Measurements from ENCODE around the gene MACF1. TPM values are rescaled to one million over a fixed set of nuclear protein-coding genes. Genes with fewer than 3 reads are reported as not detected.

The MACF1 gene
- polyA plus RNA-seq, 1 of the 3 experiments (the other 2 are of a cell fraction): 37.6 TPM

DNA sequence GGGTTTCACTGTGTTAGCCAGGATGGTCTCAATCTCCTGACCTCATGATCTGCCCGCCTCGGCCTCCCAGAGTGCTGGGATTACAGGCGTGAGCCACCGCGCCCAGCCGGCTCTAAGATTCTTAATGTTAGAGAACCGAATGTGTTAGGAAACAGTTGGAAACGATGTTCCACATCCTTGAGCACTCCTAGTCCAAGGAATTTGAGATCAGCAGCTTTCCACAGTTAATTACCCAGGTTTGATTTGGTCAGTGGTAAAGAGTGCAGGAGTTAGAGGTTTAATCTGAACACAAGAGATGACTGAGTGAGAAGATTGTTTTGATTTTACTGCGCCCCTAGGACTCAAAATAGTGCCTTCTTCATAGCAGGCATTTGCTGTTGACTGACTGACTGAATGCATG, 211.1 kb downstream of the MACF1 start:
- CTCF ChIA-PET: interaction anchor here (1.3 kb wide), 1 partner anchor 9 kb away, joined by 3 read pairs; no protein-coding TSS in a partner anchor
- peaks cover 17% of the 10 kb centered on the region for H3F3A ChIP-seq (replicated peaks; ENCODE audit: insufficient read depth)
- no peaks in the 10 kb centered on the region for H3K9me2 ChIP-seq
- no peak overlapping the region for H3K9ac ChIP-seq
- WGBS (ENCODE audit: low lambda C conversion rate): 98% methylated on average over 9 of the region's 9 CpGs
- H3K4me2 ChIP-seq: peak overlapping the region; percentile 14; the same call in 1 of the 2 replicates
- no peaks in the 10 kb centered on the region for H3K9me3 ChIP-seq
- DNase-seq: no peak
- H3K79me2 ChIP-seq (ENCODE audit: insufficient read depth): peaks cover 94% of the 10 kb centered on the region
- H3K4me3 ChIP-seq (ENCODE audit: low read depth in 2 of 2, low read length in 1 of 2): no peak overlapping the region
- TF ChIP-seq YY1 (IDR thresholded peaks at IDR 0.05; ENCODE audit: low read depth) (no peak), EP300 (IDR thresholded peaks at IDR 0.05; ENCODE audit: borderline replicate concordance in 1 of 2, low read depth in 1 of 2, low read length in 1 of 2) (no peak), SMC3 (IDR thresholded peaks at IDR 0.05; ENCODE audit: low read depth, low read length) (no peak), MEF2A (IDR thresholded peaks at IDR 0.05; ENCODE audit: borderline replicate concordance, low read depth) (no peak), TEAD4 (IDR thresholded peaks at IDR 0.05; ENCODE audit: borderline replicate concordance, insufficient read depth) (no peak), SIN3A (IDR thresholded peaks at IDR 0.05; ENCODE audit: borderline replicate concordance, low read depth, low read length) (no peak), FOXM1 (IDR thresholded peaks at IDR 0.05; ENCODE audit: low read depth) (no peak), EZH2phosphoT487 (IDR thresholded peaks at IDR 0.05; ENCODE audit: borderline replicate concordance, low read depth) (no peak)
- TF ChIP-seq, protein P1, sequence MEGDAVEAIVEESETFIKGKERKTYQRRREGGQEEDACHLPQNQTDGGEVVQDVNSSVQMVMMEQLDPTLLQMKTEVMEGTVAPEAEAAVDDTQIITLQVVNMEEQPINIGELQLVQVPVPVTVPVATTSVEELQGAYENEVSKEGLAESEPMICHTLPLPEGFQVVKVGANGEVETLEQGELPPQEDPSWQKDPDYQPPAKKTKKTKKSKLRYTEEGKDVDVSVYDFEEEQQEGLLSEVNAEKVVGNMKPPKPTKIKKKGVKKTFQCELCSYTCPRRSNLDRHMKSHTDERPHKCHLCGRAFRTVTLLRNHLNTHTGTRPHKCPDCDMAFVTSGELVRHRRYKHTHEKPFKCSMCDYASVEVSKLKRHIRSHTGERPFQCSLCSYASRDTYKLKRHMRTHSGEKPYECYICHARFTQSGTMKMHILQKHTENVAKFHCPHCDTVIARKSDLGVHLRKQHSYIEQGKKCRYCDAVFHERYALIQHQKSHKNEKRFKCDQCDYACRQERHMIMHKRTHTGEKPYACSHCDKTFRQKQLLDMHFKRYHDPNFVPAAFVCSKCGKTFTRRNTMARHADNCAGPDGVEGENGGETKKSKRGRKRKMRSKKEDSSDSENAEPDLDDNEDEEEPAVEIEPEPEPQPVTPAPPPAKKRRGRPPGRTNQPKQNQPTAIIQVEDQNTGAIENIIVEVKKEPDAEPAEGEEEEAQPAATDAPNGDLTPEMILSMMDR (IDR thresholded peaks at IDR 0.05): no peak
- TF ChIP-seq, protein P2, sequence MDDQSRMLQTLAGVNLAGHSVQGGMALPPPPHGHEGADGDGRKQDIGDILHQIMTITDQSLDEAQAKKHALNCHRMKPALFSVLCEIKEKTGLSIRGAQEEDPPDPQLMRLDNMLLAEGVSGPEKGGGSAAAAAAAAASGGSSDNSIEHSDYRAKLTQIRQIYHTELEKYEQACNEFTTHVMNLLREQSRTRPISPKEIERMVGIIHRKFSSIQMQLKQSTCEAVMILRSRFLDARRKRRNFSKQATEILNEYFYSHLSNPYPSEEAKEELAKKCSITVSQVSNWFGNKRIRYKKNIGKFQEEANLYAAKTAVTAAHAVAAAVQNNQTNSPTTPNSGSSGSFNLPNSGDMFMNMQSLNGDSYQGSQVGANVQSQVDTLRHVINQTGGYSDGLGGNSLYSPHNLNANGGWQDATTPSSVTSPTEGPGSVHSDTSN (IDR thresholded peaks at IDR 0.05): no peak
- TF ChIP-seq, protein P3, sequence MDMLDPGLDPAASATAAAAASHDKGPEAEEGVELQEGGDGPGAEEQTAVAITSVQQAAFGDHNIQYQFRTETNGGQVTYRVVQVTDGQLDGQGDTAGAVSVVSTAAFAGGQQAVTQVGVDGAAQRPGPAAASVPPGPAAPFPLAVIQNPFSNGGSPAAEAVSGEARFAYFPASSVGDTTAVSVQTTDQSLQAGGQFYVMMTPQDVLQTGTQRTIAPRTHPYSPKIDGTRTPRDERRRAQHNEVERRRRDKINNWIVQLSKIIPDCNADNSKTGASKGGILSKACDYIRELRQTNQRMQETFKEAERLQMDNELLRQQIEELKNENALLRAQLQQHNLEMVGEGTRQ (IDR thresholded peaks at IDR 0.05; ENCODE audit: borderline replicate concordance, low read depth, low read length): no peak
- TF ChIP-seq, protein P4, sequence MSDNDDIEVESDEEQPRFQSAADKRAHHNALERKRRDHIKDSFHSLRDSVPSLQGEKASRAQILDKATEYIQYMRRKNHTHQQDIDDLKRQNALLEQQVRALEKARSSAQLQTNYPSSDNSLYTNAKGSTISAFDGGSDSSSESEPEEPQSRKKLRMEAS (IDR thresholded peaks at IDR 0.05; ENCODE audit: low read depth): no peak
- TF ChIP-seq, protein P5, sequence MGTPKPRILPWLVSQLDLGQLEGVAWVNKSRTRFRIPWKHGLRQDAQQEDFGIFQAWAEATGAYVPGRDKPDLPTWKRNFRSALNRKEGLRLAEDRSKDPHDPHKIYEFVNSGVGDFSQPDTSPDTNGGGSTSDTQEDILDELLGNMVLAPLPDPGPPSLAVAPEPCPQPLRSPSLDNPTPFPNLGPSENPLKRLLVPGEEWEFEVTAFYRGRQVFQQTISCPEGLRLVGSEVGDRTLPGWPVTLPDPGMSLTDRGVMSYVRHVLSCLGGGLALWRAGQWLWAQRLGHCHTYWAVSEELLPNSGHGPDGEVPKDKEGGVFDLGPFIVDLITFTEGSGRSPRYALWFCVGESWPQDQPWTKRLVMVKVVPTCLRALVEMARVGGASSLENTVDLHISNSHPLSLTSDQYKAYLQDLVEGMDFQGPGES (IDR thresholded peaks at IDR 0.05; ENCODE audit: low read depth, low read length): no peak
- H3K4me1 ChIP-seq (ENCODE audit: control insufficient read depth in 1 of 2, insufficient read depth in 2 of 2, low read depth in 1 of 2, low read length in 1 of 2): peaks cover 4 to 31% of the 10 kb centered on the region in 2 experiments; a peak in 3 of 4 replicates
- no peaks in the 10 kb centered on the region for H3K27me3 ChIP-seq (ENCODE audit: insufficient read depth)
- H3K27ac ChIP-seq (ENCODE audit: low read depth in 2 of 2, low read length in 1 of 2): no peak overlapping the region
- H4K20me1 ChIP-seq (ENCODE audit: insufficient read depth): peaks cover 92% of the 10 kb centered on the region
- POLR2A ChIA-PET: no interaction called here
- H2AFZ ChIP-seq (ENCODE audit: low read depth): no peak overlapping the region
- H3K36me3 ChIP-seq (replicated peaks in 1 of 2; ENCODE audit: control insufficient read depth in 1 of 2, insufficient read depth in 2 of 2, low read length in 1 of 2): peaks cover 38 to 40% of the 10 kb centered on the region in 2 experiments

Measured in SK-N-SH (cell line).